Measurements from ENCODE around the gene ZKSCAN1.

Gene ZKSCAN1

GRCh38 chr7:100017875-100018274 lies 2.5 kb downstream of the ZKSCAN1 start:
- Histone ChIP-seq H3K36me3 (peaks cover 25% of the 10 kb centered on the region; the same call in 1 of the 2 replicates), H3K27me3 (peaks cover 1% of the 10 kb centered on the region), H3K9me3 (no peaks in the 10 kb centered on the region), H3K4me3 (ENCODE audit: low read depth, low read length) (no peak overlapping the region), H3K4me1 (peaks cover 4% of the 10 kb centered on the region)
- DNase-seq = no peak
- TF ChIP-seq CTCF (IDR thresholded peaks at IDR 0.05; ENCODE audit: low read depth, low read length) = no peak

GRCh38 chr7:100019908-100020307 lies 4.5 kb downstream of the ZKSCAN1 start:
- H3K27me3 ChIP-seq = no peaks in the 10 kb centered on the region
- H3K4me1 ChIP-seq = peaks cover 3% of the 10 kb centered on the region
- DNase-seq = no peak
- H3K9me3 ChIP-seq = no peaks in the 10 kb centered on the region
- H3K36me3 ChIP-seq = peaks cover 41% of the 10 kb centered on the region
- no peak overlapping the region for H3K4me3 ChIP-seq (ENCODE audit: low read depth, low read length)
- TF ChIP-seq CTCF (IDR thresholded peaks at IDR 0.05; ENCODE audit: low read depth, low read length) = no peak

GRCh38 chr7:100021297-100021696 lies 5.9 kb downstream of the ZKSCAN1 start:
- no peak overlapping the region for H3K4me3 ChIP-seq (ENCODE audit: low read depth, low read length)
- no peak for TF ChIP-seq CTCF (IDR thresholded peaks at IDR 0.05; ENCODE audit: low read depth, low read length)
- DNase-seq = no peak

DNA sequence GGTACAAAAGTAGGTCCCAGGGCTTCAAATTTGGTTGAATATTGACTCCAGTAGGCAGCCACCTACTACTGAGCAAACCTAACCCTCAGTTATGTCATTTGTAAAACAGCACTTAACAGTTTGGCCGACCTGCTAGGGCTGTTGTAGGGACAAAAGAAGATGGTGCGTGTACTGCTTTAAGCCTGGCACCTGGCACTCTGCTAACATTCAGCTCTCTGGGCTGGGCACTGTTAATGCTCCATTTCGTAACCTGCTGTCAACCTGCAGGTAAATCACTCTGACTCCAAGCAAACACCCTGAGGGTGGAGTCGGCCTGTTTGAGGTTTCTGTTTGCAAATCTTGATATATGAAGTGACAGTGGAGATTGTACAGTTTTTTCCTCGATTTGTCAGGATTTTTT lies 7.2 kb downstream of the ZKSCAN1 start:
- H3K36me3 ChIP-seq = peaks cover 57% of the 10 kb centered on the region
- DNase-seq = no peak
- H3K9me3 ChIP-seq = no peaks in the 10 kb centered on the region
- no peaks in the 10 kb centered on the region for H3K4me1 ChIP-seq
- no peak overlapping the region for H3K4me3 ChIP-seq (ENCODE audit: low read depth, low read length)
- no peaks in the 10 kb centered on the region for H3K27me3 ChIP-seq
- TF ChIP-seq CTCF (IDR thresholded peaks at IDR 0.05; ENCODE audit: low read depth, low read length) = no peak

More at GRCh38 chr7:100021297-100021696, 5.9 kb downstream of the ZKSCAN1 start:
- Histone ChIP-seq H3K36me3 (peaks cover 55% of the 10 kb centered on the region), H3K9me3 (no peaks in the 10 kb centered on the region), H3K27me3 (no peaks in the 10 kb centered on the region), H3K4me1 (no peaks in the 10 kb centered on the region)

GRCh38 chr7:100023526-100023925 lies 8.1 kb downstream of the ZKSCAN1 start:
- no peaks in the 10 kb centered on the region for H3K9me3 ChIP-seq
- H3K4me1 ChIP-seq = no peaks in the 10 kb centered on the region
- TF ChIP-seq CTCF (IDR thresholded peaks at IDR 0.05; ENCODE audit: low read depth, low read length) = no peak
- no peaks in the 10 kb centered on the region for H3K27me3 ChIP-seq
- peaks cover 53% of the 10 kb centered on the region for H3K36me3 ChIP-seq
- H3K4me3 ChIP-seq (ENCODE audit: low read depth, low read length) = no peak overlapping the region
- no peak for DNase-seq

DNA sequence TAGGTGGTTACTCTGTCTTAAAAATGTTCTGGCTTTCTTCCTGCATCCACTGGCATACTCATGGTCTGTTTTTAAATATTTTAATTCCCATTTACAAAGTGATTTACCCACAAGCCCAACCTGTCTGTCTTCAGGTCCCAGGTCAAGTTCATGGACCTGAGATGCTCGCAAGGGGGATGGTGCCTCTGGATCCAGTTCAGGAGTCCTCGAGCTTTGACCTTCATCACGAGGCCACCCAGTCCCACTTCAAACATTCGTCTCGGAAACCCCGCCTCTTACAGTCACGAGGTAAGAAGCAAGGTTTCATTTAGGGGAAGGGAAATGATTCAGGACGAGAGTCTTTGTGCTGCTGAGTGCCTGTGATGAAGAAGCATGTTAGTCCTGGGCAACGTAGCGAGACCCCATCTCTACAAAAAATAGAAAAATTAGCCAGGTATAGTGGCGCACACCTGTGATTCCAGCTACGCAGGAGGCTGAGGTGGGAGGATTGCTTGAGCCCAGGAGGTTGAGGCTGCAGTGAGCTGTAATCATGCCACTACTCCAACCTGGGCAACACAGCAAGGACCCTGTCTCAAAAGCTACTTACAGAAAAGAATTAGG lies 8.7 kb downstream of the ZKSCAN1 start:
- Histone ChIP-seq H3K27me3 (no peaks in the 10 kb centered on the region), H3K36me3 (peaks cover 47% of the 10 kb centered on the region), H3K4me3 (ENCODE audit: low read depth, low read length) (no peak overlapping the region), H3K4me1 (no peaks in the 10 kb centered on the region), H3K9me3 (no peaks in the 10 kb centered on the region)
- DNase-seq = no peak
- TF ChIP-seq CTCF (IDR thresholded peaks at IDR 0.05; ENCODE audit: low read depth, low read length) = no peak

All from BE2C (cell line).